HTR-8/SVneo (cell line): ENCODE data around the gene POU2AF3.

Experiments
- DNase-seq: peaks from one replicate; pipeline ENCODE4 v3.0.0; 2011; ENCODE audit warnings: low spot score, mixed read lengths; ENCODE audit not compliant: insufficient read length
- FAIRE-seq: peaks from 2 replicates; lab custom pipeline; 2011; peaks lifted over from hg19 to GRCh38; lab: Jason Lieb, UNC

The POU2AF3 gene

GRCh38 chr11:111324277-111324720 lies 26.0 kb downstream of the POU2AF3 start:
- DNase-seq (no peak), FAIRE-seq (no peak)

GRCh38 chr11:111325259-111325658 lies 26.9 kb downstream of the POU2AF3 start:
- FAIRE-seq (no peak), DNase-seq (no peak)

GRCh38 chr11:111326824-111327223 lies 28.5 kb downstream of the POU2AF3 start:
- FAIRE-seq (peak; percentile 9), DNase-seq (no peak)

- FAIRE-seq (no peak), DNase-seq (no peak)
These were observed 29.7 kb downstream of the POU2AF3 start for GRCh38 chr11:111327908-111328624.

GRCh38 chr11:111329306-111330204 lies 31.2 kb downstream of the POU2AF3 start:
- FAIRE-seq (no peak), DNase-seq (no peak)

- FAIRE-seq (peak; percentile 16), DNase-seq (no peak)
These were observed 32.0 kb downstream of the POU2AF3 start for GRCh38 chr11:111330234-111330893.

GRCh38 chr11:111331711-111332479 lies 33.5 kb downstream of the POU2AF3 start:
- no peak for FAIRE-seq
- DNase-seq = no peak

- no peak for FAIRE-seq
- no peak for DNase-seq
These were observed 36.5 kb downstream of the POU2AF3 start for GRCh38 chr11:111334532-111335502.

GRCh38 chr11:111335549-111335948 lies 37.2 kb downstream of the POU2AF3 start:
- DNase-seq (no peak), FAIRE-seq (no peak)

GRCh38 chr11:111336062-111336461 lies 37.7 kb downstream of the POU2AF3 start:
- no peak for FAIRE-seq
- no peak for DNase-seq

- no peak for FAIRE-seq
These were observed 38.4 kb downstream of the POU2AF3 start for GRCh38 chr11:111336582-111337256.

GRCh38 chr11:111339758-111340388 lies 41.5 kb downstream of the POU2AF3 start:
- no peak for FAIRE-seq
- no peak for DNase-seq

More at GRCh38 chr11:111336582-111337256, 38.4 kb downstream of the POU2AF3 start:
- DNase-seq = no peak

GRCh38 chr11:111342329-111342728 lies 44.0 kb downstream of the POU2AF3 start:
- DNase-seq (no peak), FAIRE-seq (no peak)

- DNase-seq = no peak
- no peak for FAIRE-seq
These were observed 45.7 kb downstream of the POU2AF3 start for GRCh38 chr11:111344032-111344431.

- DNase-seq (no peak), FAIRE-seq (no peak)
These were observed 48.8 kb downstream of the POU2AF3 start for GRCh38 chr11:111347002-111347722.

- DNase-seq = no peak
- no peak for FAIRE-seq
These were observed 49.4 kb downstream of the POU2AF3 start for GRCh38 chr11:111347723-111348115.

GRCh38 chr11:111348147-111348546 lies 49.8 kb downstream of the POU2AF3 start:
- no peak for DNase-seq
- FAIRE-seq = no peak
